CD4-positive, alpha-beta T cell (primary cell): Measurements from ENCODE around the gene TMEM132D. TPM values are rescaled to one million over a fixed set of nuclear protein-coding genes. Genes with fewer than 3 reads are reported as not detected.
"Not testable (repeated sequence)": the region's sequence is repeated elsewhere in the genome, so short reads cannot be mapped to it uniquely, and the experiment has no call there.

Experiments used
- ATAC-seq: fragments of 200-7000 bp; cut with Tn5 transposase; one replicate; pipeline ENCODE4 v1.10.0; 2022; ENCODE audit warnings: mild to moderate bottlenecking; ENCODE audit not compliant: poor library complexity
- CTCF ChIA-PET: fragments of 350-600 bp; sonication (Branson Sonifier 250); formaldehyde crosslinking; loops from one replicate; lab custom pipeline; 2021; ENCODE audit warnings: antibody characterized with exemption, inconsistent platforms; lab: Charles Lee
- POLR2A ChIA-PET: fragments of 350-600 bp; sonication (Branson Sonifier 250); formaldehyde crosslinking; loops from one replicate; lab custom pipeline; 2021; ENCODE audit warnings: antibody characterized with exemption, inconsistent platforms; lab: Charles Lee
- DNase-seq, 14 experiments: peaks; one replicate each; pipeline ENCODE4 v3.0.0-alpha.2; 2013 to 2020; ENCODE audit warnings: mixed read lengths in 2 of 14
- H3K27ac ChIP-seq, 2 donors: one replicate each; pipeline versions ENCODE4 v1.5.1 to v1.7.0; 2013; ENCODE audit warnings: low read length in 2 of 2, low read depth in 1 of 2, mild to moderate bottlenecking in 1 of 2
- H3K27me3 ChIP-seq, 2 experiments: 1 replicate in 1 of 2; 2 replicates in 1 of 2; pipeline versions ENCODE4 v1.6.1 to v1.7.0; 2013; ENCODE audit warnings: low read length in 2 of 2, control low read depth in 1 of 2, mild to moderate bottlenecking in 1 of 2, moderate library complexity in 1 of 2; ENCODE audit not compliant: insufficient read depth in 2 of 2, control insufficient read depth in 1 of 2
- H3K36me3 ChIP-seq: one replicate; pipeline ENCODE4 v1.6.1; 2013; ENCODE audit warnings: low read length, control low read depth; ENCODE audit not compliant: insufficient read depth
- H3K4me1 ChIP-seq: one replicate; pipeline ENCODE4 v1.6.1; 2013; ENCODE audit warnings: low read length, control low read depth; ENCODE audit not compliant: insufficient read depth
- H3K4me3 ChIP-seq: one replicate; pipeline ENCODE4 v1.5.1; 2013; ENCODE audit warnings: mild to moderate bottlenecking, low read length, moderate library complexity
- H3K9me3 ChIP-seq, 2 experiments: 1 replicate in 1 of 2; 2 replicates in 1 of 2; pipeline versions ENCODE4 v1.6.1 to v1.7.0; 2013; ENCODE audit warnings: low read length in 2 of 2, mild to moderate bottlenecking in 2 of 2, control low read depth in 1 of 2, moderate library complexity in 1 of 2; ENCODE audit not compliant: control insufficient read depth in 1 of 2, insufficient read depth in 1 of 2
- H3K27ac Mint-ChIP-seq: one replicate; pipeline ENCODE4 v1.8.0; 2020; ENCODE audit warnings: mixed read lengths
- H3K27me3 Mint-ChIP-seq: one replicate; pipeline ENCODE4 v1.8.0; 2021; ENCODE audit warnings: mixed read lengths
- H3K36me3 Mint-ChIP-seq: one replicate; pipeline ENCODE4 v1.8.0; 2021; ENCODE audit warnings: low read depth, mixed read lengths
- H3K4me1 Mint-ChIP-seq: one replicate; pipeline ENCODE4 v1.8.0; 2021; ENCODE audit warnings: low read depth, mixed read lengths
- H3K4me3 Mint-ChIP-seq: one replicate; pipeline ENCODE4 v1.8.0; 2020; ENCODE audit warnings: mild to moderate bottlenecking, mixed read lengths
- H3K9me3 Mint-ChIP-seq: one replicate; pipeline ENCODE4 v1.8.0; 2020; ENCODE audit warnings: mixed read lengths
- CTCF ChIP-seq: fragments of 200-600 bp; IDR thresholded peaks from one replicate; pipeline ENCODE4 v1.8.0; 2022; ENCODE audit warnings: antibody characterized with exemption, mild to moderate bottlenecking
- intact Hi-C, 2 experiments: fragments of 100-400 bp; cut with DNase I in 1 of 2; cut with micrococcal nuclease in 1 of 2; formaldehyde crosslinking; loops; one replicate each; pipeline versions ENCODE4 v1.15.1 to v1.9.0; 2023 to 2025; cut with DNase I, micrococcal nuclease
- total RNA-seq, 174 experiments: library from RNA in 2 of 174; stranded (reverse) in 2 of 174; gene quantifications; one replicate each; pipeline ENCODE4 v1.2.3 and lab custom pipeline; 2021 to 2026

The TMEM132D gene
- total RNA-seq, 2 experiments from 2014 or later, result not detected

- POLR2A ChIA-PET, result no interaction called here
- Histone ChIP-seq H3K9me3 (peaks cover 0 to 16% of the 10 kb centered on the region in 2 experiments), H3K4me3 (no peak overlapping the region), H3K27ac (no peak overlapping the region), H3K4me1 (no peaks in the 10 kb centered on the region), H3K36me3 (no peaks in the 10 kb centered on the region), H3K27me3 (no peaks in the 10 kb centered on the region)
- Mint-ChIP-seq H3K36me3 (no peaks in the 10 kb centered on the region), H3K4me3 (no peak overlapping the region), H3K9me3 (peaks cover 14% of the 10 kb centered on the region), H3K27me3 (no peaks in the 10 kb centered on the region), H3K27ac (no peak overlapping the region), H3K4me1 (no peaks in the 10 kb centered on the region)
- TF ChIP-seq CTCF, result no peak
- intact Hi-C loops, result no loop called here
- CTCF ChIA-PET, result no interaction called here
- ATAC-seq (no peak), DNase-seq (no peak)
These were observed 352.4 kb downstream of the TMEM132D start for GRCh38 chr12:129551441-129551840.

- ChIA-PET CTCF (no interaction called here), POLR2A (no interaction called here)
- Mint-ChIP-seq H3K36me3 (no peaks in the 10 kb centered on the region), H3K27ac (no peak overlapping the region), H3K27me3 (no peaks in the 10 kb centered on the region), H3K9me3 (peaks cover 14% of the 10 kb centered on the region), H3K4me1 (no peaks in the 10 kb centered on the region), H3K4me3 (no peak overlapping the region)
- H3K27me3 ChIP-seq, result no peaks in the 10 kb centered on the region
- DNase-seq (no peak), ATAC-seq (no peak)
- no peaks in the 10 kb centered on the region for H3K4me1 ChIP-seq
- no peak for TF ChIP-seq CTCF
- peaks cover 0 to 16% of the 10 kb centered on the region in 2 experiments for H3K9me3 ChIP-seq
- no peak overlapping the region for H3K27ac ChIP-seq
- no peak overlapping the region for H3K4me3 ChIP-seq
- H3K36me3 ChIP-seq, result no peaks in the 10 kb centered on the region
- intact Hi-C loops, result no loop called here
These were observed 353.5 kb downstream of the TMEM132D start for GRCh38 chr12:129550353-129550752.

GRCh38 chr12:129549656-129550055 lies 354.2 kb downstream of the TMEM132D start:
- ATAC-seq, result no peak
- Mint-ChIP-seq H3K27me3 (no peaks in the 10 kb centered on the region), H3K4me3 (no peak overlapping the region), H3K4me1 (no peaks in the 10 kb centered on the region), H3K9me3 (peaks cover 14% of the 10 kb centered on the region), H3K36me3 (no peaks in the 10 kb centered on the region), H3K27ac (no peak overlapping the region)
- ChIA-PET CTCF (no interaction called here), POLR2A (no interaction called here)
- intact Hi-C loops, result no loop called here
- H3K36me3 ChIP-seq, result no peaks in the 10 kb centered on the region
- H3K4me1 ChIP-seq, result no peaks in the 10 kb centered on the region
- no peaks in the 10 kb centered on the region for H3K27me3 ChIP-seq
- peaks cover 0 to 16% of the 10 kb centered on the region in 2 experiments for H3K9me3 ChIP-seq
- no peak overlapping the region for H3K27ac ChIP-seq
- no peak for DNase-seq
- TF ChIP-seq CTCF, result no peak
- no peak overlapping the region for H3K4me3 ChIP-seq

GRCh38 chr12:129549020-129549419 lies 354.8 kb downstream of the TMEM132D start:
- H3K36me3 ChIP-seq, H3K4me3 ChIP-seq, POLR2A ChIA-PET, H3K27ac ChIP-seq, H3K4me3 Mint-ChIP-seq, H3K36me3 Mint-ChIP-seq, H3K4me1 Mint-ChIP-seq, H3K27me3 ChIP-seq, H3K4me1 ChIP-seq, DNase-seq, H3K27me3 Mint-ChIP-seq, ATAC-seq, CTCF ChIA-PET, intact Hi-C loops, H3K27ac Mint-ChIP-seq: not testable (repeated sequence)
- peaks cover 14% of the 10 kb centered on the region for H3K9me3 Mint-ChIP-seq
- peaks cover 0 to 16% of the 10 kb centered on the region in 2 experiments for H3K9me3 ChIP-seq
